ENCODE results near the gene SLC39A9.

GRCh38 chr14:69408331-69408960 lies 10.0 kb downstream of the SLC39A9 start:
- TF ChIP-seq CTCF (conservative IDR thresholded peaks at IDR 0.05; ENCODE audit: low read depth, low read length) (no peak), EZH2phosphoT487 (IDR thresholded peaks at IDR 0.05; ENCODE audit: borderline replicate concordance, low read length) (no peak), EZH2 (IDR thresholded peaks at IDR 0.05; ENCODE audit: low read length, unreplicated experiment) (no peak)
